ENCODE data around the gene KLHDC10. TPM values are rescaled to one million over a fixed set of nuclear protein-coding genes. Genes with fewer than 3 reads are reported as not detected.

Gene KLHDC10
- total and polyA plus RNA-seq, 2 donors from 2014 or later: 15.7 to 38.9 TPM

- Histone ChIP-seq H3K4me3 (ENCODE audit: low read length in 3 of 3) (no peak overlapping the region), H3K4me1 (ENCODE audit: control insufficient read depth in 2 of 3, insufficient read depth in 2 of 3, low read depth in 1 of 3, low read length in 3 of 3) (peaks cover 0 to 6% (median 4%) of the 10 kb centered on the region in 3 donors), H3K27me3 (ENCODE audit: control insufficient read depth, insufficient read depth, low read length) (no peaks in the 10 kb centered on the region), H3K27ac (ENCODE audit: low read depth in 2 of 2, low read length in 2 of 2) (no peak overlapping the region), H3K9me3 (ENCODE audit: control insufficient read depth in 2 of 3, insufficient read depth in 1 of 3, low read length in 3 of 3) (no peaks in the 10 kb centered on the region), H3K9ac (ENCODE audit: low read length in 3 of 3) (no peak overlapping the region), H3K36me3 (ENCODE audit: control insufficient read depth in 2 of 3, insufficient read depth in 3 of 3, low read length in 3 of 3) (no peaks in the 10 kb centered on the region)
- FAIRE-seq (no peak), DNase-seq (peak in 4 of 5 donors; percentile 80 to 82 (median 80))
- TF ChIP-seq, protein P1, sequence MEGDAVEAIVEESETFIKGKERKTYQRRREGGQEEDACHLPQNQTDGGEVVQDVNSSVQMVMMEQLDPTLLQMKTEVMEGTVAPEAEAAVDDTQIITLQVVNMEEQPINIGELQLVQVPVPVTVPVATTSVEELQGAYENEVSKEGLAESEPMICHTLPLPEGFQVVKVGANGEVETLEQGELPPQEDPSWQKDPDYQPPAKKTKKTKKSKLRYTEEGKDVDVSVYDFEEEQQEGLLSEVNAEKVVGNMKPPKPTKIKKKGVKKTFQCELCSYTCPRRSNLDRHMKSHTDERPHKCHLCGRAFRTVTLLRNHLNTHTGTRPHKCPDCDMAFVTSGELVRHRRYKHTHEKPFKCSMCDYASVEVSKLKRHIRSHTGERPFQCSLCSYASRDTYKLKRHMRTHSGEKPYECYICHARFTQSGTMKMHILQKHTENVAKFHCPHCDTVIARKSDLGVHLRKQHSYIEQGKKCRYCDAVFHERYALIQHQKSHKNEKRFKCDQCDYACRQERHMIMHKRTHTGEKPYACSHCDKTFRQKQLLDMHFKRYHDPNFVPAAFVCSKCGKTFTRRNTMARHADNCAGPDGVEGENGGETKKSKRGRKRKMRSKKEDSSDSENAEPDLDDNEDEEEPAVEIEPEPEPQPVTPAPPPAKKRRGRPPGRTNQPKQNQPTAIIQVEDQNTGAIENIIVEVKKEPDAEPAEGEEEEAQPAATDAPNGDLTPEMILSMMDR (IDR thresholded peaks at IDR 0.05; ENCODE audit: borderline replicate concordance, extremely low read depth, insufficient read depth): no peak
- intact Hi-C loops (cut with DNase I): no loop called here
Measured at GRCh38 chr7:130152493-130153210, 82.3 kb downstream of the KLHDC10 start.

GRCh38 chr7:130153211-130153908, 83.0 kb downstream of the KLHDC10 start:
- intact Hi-C loops (cut with DNase I): no loop called here
- no peak for FAIRE-seq
- TF ChIP-seq, protein P1 (IDR thresholded peaks at IDR 0.05; ENCODE audit: borderline replicate concordance, extremely low read depth, insufficient read depth): no peak
- Histone ChIP-seq H3K4me1 (ENCODE audit: control insufficient read depth in 2 of 3, insufficient read depth in 2 of 3, low read depth in 1 of 3, low read length in 3 of 3) (peaks cover 0 to 6% (median 4%) of the 10 kb centered on the region in 3 donors), H3K27ac (ENCODE audit: low read depth in 2 of 2, low read length in 2 of 2) (no peak overlapping the region), H3K9me3 (ENCODE audit: control insufficient read depth in 2 of 3, insufficient read depth in 1 of 3, low read length in 3 of 3) (no peaks in the 10 kb centered on the region), H3K4me3 (ENCODE audit: low read length in 3 of 3) (no peak overlapping the region), H3K9ac (ENCODE audit: low read length in 3 of 3) (no peak overlapping the region), H3K27me3 (ENCODE audit: control insufficient read depth, insufficient read depth, low read length) (no peaks in the 10 kb centered on the region), H3K36me3 (ENCODE audit: control insufficient read depth in 2 of 3, insufficient read depth in 3 of 3, low read length in 3 of 3) (no peaks in the 10 kb centered on the region)
- DNase-seq: peak in 1 of 5 donors; percentile 57

DNA sequence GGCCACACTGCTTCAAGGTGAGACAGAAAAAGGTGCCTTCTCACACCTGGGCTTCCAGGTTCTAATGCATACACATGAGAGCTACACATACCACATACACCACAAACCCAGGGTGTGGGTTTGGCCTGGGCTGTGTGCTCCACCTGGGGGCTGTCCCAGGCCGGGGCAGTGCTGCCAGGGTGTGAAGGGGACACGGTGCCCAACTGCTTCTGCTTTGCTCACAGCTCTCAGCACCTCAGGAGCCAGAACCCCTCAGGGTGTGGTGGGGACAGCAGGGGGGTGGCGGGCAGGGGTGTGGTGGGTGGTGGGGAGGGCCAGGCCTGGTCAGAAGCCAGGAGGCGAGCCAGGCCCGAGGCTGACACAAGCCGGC, 83.8 kb downstream of the KLHDC10 start:
- FAIRE-seq (no peak), DNase-seq (peak in 1 of 5 donors; percentile 48)
- TF ChIP-seq, protein P1 (IDR thresholded peaks at IDR 0.05; ENCODE audit: borderline replicate concordance, extremely low read depth, insufficient read depth): no peak

More for the DNA sequence above, 83.8 kb downstream of the KLHDC10 start:
- H3K36me3 ChIP-seq (ENCODE audit: control insufficient read depth in 2 of 3, insufficient read depth in 3 of 3, low read length in 3 of 3): no peaks in the 10 kb centered on the region
- no peaks in the 10 kb centered on the region for H3K9me3 ChIP-seq (ENCODE audit: control insufficient read depth in 2 of 3, insufficient read depth in 1 of 3, low read length in 3 of 3)
- H3K9ac ChIP-seq (ENCODE audit: low read length in 3 of 3): no peak overlapping the region
- no peak overlapping the region for H3K4me3 ChIP-seq (ENCODE audit: low read length in 3 of 3)
- H3K27me3 ChIP-seq (ENCODE audit: control insufficient read depth, insufficient read depth, low read length): no peaks in the 10 kb centered on the region
- intact Hi-C loops (cut with DNase I): no loop called here
- H3K27ac ChIP-seq (ENCODE audit: low read depth in 2 of 2, low read length in 2 of 2): no peak overlapping the region
- peaks cover 0 to 6% (median 4%) of the 10 kb centered on the region in 3 donors for H3K4me1 ChIP-seq (ENCODE audit: control insufficient read depth in 2 of 3, insufficient read depth in 2 of 3, low read depth in 1 of 3, low read length in 3 of 3)

Measured in kidney (tissue), 14 donors.